GM21390 (cell line): ENCODE data around the gene NLRX1.
A peak's percentile ranks its signal among the peaks of the same experiment; 100 is the strongest.
"Not testable (repeated sequence)": the region's sequence is repeated elsewhere in the genome, so short reads cannot be mapped to it uniquely, and the experiment has no call there.

Experiments used
- ATAC-seq: cut with Tn5 transposase; IDR thresholded peaks from one replicate; pipeline ENCODE4 v1.9.1; 2021; ENCODE audit not compliant: unreplicated experiment

The NLRX1 gene

GRCh38 chr11:119152604-119153003 lies 15.9 kb upstream of the NLRX1 start:
- no peak for ATAC-seq

GRCh38 chr11:119153049-119153818 lies 15.3 kb upstream of the NLRX1 start:
- no peak for ATAC-seq

- ATAC-seq = no peak
Observed at GRCh38 chr11:119154178-119154577, 14.3 kb upstream of the NLRX1 start.

- ATAC-seq = no peak
Observed at GRCh38 chr11:119155733-119156492, 12.6 kb upstream of the NLRX1 start.

- ATAC-seq = no peak
Observed at GRCh38 chr11:119156496-119156895, 12.0 kb upstream of the NLRX1 start.

- no peak for ATAC-seq
Observed at GRCh38 chr11:119157063-119157462, 11.5 kb upstream of the NLRX1 start.

GRCh38 chr11:119158467-119158866 lies 10.1 kb upstream of the NLRX1 start:
- no peak for ATAC-seq

GRCh38 chr11:119160151-119160550 lies 8.4 kb upstream of the NLRX1 start:
- no peak for ATAC-seq

- ATAC-seq = no peak
Observed at GRCh38 chr11:119161871-119162270, 6.7 kb upstream of the NLRX1 start.

- no peak for ATAC-seq
Observed at GRCh38 chr11:119166368-119167076, 2.0 kb upstream of the NLRX1 start.

GRCh38 chr11:119167077-119167458 lies 1.5 kb upstream of the NLRX1 start:
- ATAC-seq = not testable (repeated sequence)

- no peak for ATAC-seq
Observed at GRCh38 chr11:119167933-119168332, 592 bp upstream of the NLRX1 start.

- peak; percentile 21 for ATAC-seq
Observed at GRCh38 chr11:119169282-119169719, 776 bp downstream of the NLRX1 start.

GRCh38 chr11:119172513-119172912 lies 4.0 kb downstream of the NLRX1 start:
- no peak for ATAC-seq

- no peak for ATAC-seq
Observed at GRCh38 chr11:119173453-119173852, 4.9 kb downstream of the NLRX1 start.

- no peak for ATAC-seq
Observed at GRCh38 chr11:119175493-119176077, 7.1 kb downstream of the NLRX1 start.

GRCh38 chr11:119178166-119178680 lies 9.7 kb downstream of the NLRX1 start:
- no peak for ATAC-seq

GRCh38 chr11:119179342-119179741 lies 10.8 kb downstream of the NLRX1 start:
- ATAC-seq = no peak

GRCh38 chr11:119179983-119180382 lies 11.5 kb downstream of the NLRX1 start:
- ATAC-seq = no peak

GRCh38 chr11:119180729-119181676 lies 12.5 kb downstream of the NLRX1 start:
- no peak for ATAC-seq
